HEK293 (cell line): ENCODE measurements around the gene PAX2.
A peak's percentile ranks its signal among the peaks of the same experiment; 100 is the strongest.

Source experiments
- CTCF ChIA-PET: fragments of 350-600 bp; formaldehyde crosslinking; extraction: SDS; loops from one replicate; lab custom pipeline; 2021; ENCODE audit warnings: antibody characterized with exemption; lab: Yijun Ruan, JAX
- POLR2A ChIA-PET: fragments of 300-600 bp; formaldehyde crosslinking; extraction: SDS; loops from one replicate; lab custom pipeline; 2020; ENCODE audit warnings: antibody characterized with exemption, inconsistent platforms; lab: Yijun Ruan, JAX
- H3K27ac ChIP-seq: fragments of 200-500 bp; sonication (Bioruptor generic); 2 replicates; pipeline ENCODE4 v1.5.1; 2014; ENCODE audit warnings: low read depth, low read length, control low read depth, inconsistent platforms; ENCODE audit errors: extremely low read depth
- H3K36me3 ChIP-seq, 2 experiments: fragments of 200-500 bp in 1 of 2; sonication (Bioruptor generic) in 1 of 2; 1 replicate in 1 of 2; 2 replicates in 1 of 2; pipeline ENCODE4 v1.5.1; 2014 to 2017; ENCODE audit warnings: inconsistent platforms in 2 of 2, low read length in 2 of 2; ENCODE audit not compliant: control insufficient read depth in 2 of 2, insufficient read depth in 1 of 2
- H3K4me1 ChIP-seq: fragments of 200-500 bp; sonication (Bioruptor generic); 2 replicates; pipeline ENCODE4 v1.5.1; 2014; ENCODE audit warnings: mild to moderate bottlenecking, low read length, inconsistent platforms; ENCODE audit not compliant: control insufficient read depth, insufficient read depth
- H3K4me3 ChIP-seq: 2 replicates; pipeline ENCODE4 v1.5.1; 2011; ENCODE audit warnings: low read depth, mild to moderate bottlenecking, control low read depth, low read length, moderate library complexity
- H3K9me3 ChIP-seq: fragments of 200-500 bp; sonication (Bioruptor generic); 2 replicates; pipeline ENCODE4 v1.5.1; 2014; ENCODE audit warnings: low read depth, low read length, inconsistent platforms; ENCODE audit not compliant: control insufficient read depth, insufficient read depth
- EGR2 ChIP-seq: fragments of 450-650 bp; formaldehyde crosslinking; IDR thresholded peaks from 2 replicates; pipeline ENCODE4 v1.5.1; 2016; ENCODE audit warnings: low read depth, missing biosample characterization, missing genetic modification characterization
- GLIS2 ChIP-seq: fragments of 450-650 bp; formaldehyde crosslinking; IDR thresholded peaks from 2 replicates; pipeline ENCODE4 v1.5.1; 2016; ENCODE audit warnings: missing biosample characterization, missing genetic modification characterization
- REPIN1 ChIP-seq: fragments of 450-650 bp; formaldehyde crosslinking; IDR thresholded peaks from 2 replicates; pipeline ENCODE4 v1.5.1; 2017; ENCODE audit warnings: missing biosample characterization, missing genetic modification characterization, low read depth
- SCRT2 ChIP-seq: fragments of 450-650 bp; formaldehyde crosslinking; IDR thresholded peaks from 2 replicates; pipeline ENCODE4 v1.5.1; 2016; ENCODE audit warnings: missing biosample characterization, missing genetic modification characterization
- WT1 ChIP-seq: fragments of 450-650 bp; formaldehyde crosslinking; IDR thresholded peaks from 2 replicates; pipeline ENCODE4 v1.5.1; 2016; ENCODE audit warnings: missing biosample characterization, missing genetic modification characterization
- ZBTB17 ChIP-seq: fragments of 450-650 bp; formaldehyde crosslinking; IDR thresholded peaks from 2 replicates; pipeline ENCODE4 v1.5.1; 2016; ENCODE audit warnings: missing biosample characterization, missing genetic modification characterization
- ZBTB48 ChIP-seq: fragments of 450-650 bp; formaldehyde crosslinking; IDR thresholded peaks from 2 replicates; pipeline ENCODE4 v1.5.1; 2016; ENCODE audit warnings: missing biosample characterization, missing genetic modification characterization
- ZEB2 ChIP-seq: fragments of 450-650 bp; formaldehyde crosslinking; IDR thresholded peaks from 2 replicates; pipeline ENCODE4 v1.5.1; 2016; ENCODE audit warnings: missing biosample characterization, missing genetic modification characterization
- ZFP37 ChIP-seq: fragments of 450-650 bp; formaldehyde crosslinking; IDR thresholded peaks from 2 replicates; pipeline ENCODE4 v1.5.1; 2016; ENCODE audit warnings: missing biosample characterization, missing genetic modification characterization
- ZFP69B ChIP-seq: fragments of 450-650 bp; formaldehyde crosslinking; IDR thresholded peaks from 2 replicates; pipeline ENCODE4 v1.5.1; 2016; ENCODE audit warnings: missing biosample characterization, missing genetic modification characterization
- ZNF10 ChIP-seq: fragments of 450-650 bp; formaldehyde crosslinking; IDR thresholded peaks from 2 replicates; pipeline ENCODE4 v1.5.1; 2017; ENCODE audit warnings: missing biosample characterization, missing genetic modification characterization
- ZNF121 ChIP-seq: fragments of 450-650 bp; formaldehyde crosslinking; IDR thresholded peaks from 2 replicates; pipeline ENCODE4 v1.5.1; 2016; ENCODE audit warnings: missing biosample characterization, missing genetic modification characterization
- ZNF16 ChIP-seq: fragments of 450-650 bp; formaldehyde crosslinking; IDR thresholded peaks from 2 replicates; pipeline ENCODE4 v1.5.1; 2016; ENCODE audit warnings: low read depth, missing biosample characterization, missing genetic modification characterization
- ZNF24 ChIP-seq: fragments of 450-650 bp; formaldehyde crosslinking; IDR thresholded peaks from 2 replicates; pipeline ENCODE4 v1.5.1; 2016; ENCODE audit warnings: missing biosample characterization, missing genetic modification characterization
- ZNF394 ChIP-seq: fragments of 450-650 bp; formaldehyde crosslinking; IDR thresholded peaks from 2 replicates; pipeline ENCODE4 v1.5.1; 2016; ENCODE audit warnings: missing biosample characterization, missing genetic modification characterization, mild to moderate bottlenecking, moderate library complexity, borderline replicate concordance
- ZNF426 ChIP-seq: fragments of 450-650 bp; formaldehyde crosslinking; IDR thresholded peaks from 2 replicates; pipeline ENCODE4 v1.5.1; 2017; ENCODE audit warnings: missing biosample characterization, missing genetic modification characterization, mild to moderate bottlenecking, inconsistent platforms, moderate library complexity
- ZNF561 ChIP-seq: fragments of 450-650 bp; IDR thresholded peaks from 2 replicates; pipeline ENCODE4 v1.5.1; 2018; ENCODE audit warnings: missing biosample characterization, missing genetic modification characterization, borderline replicate concordance
- ZNF571 ChIP-seq: fragments of 450-650 bp; formaldehyde crosslinking; IDR thresholded peaks from 2 replicates; pipeline ENCODE4 v1.5.0; 2017; ENCODE audit warnings: missing biosample characterization, missing genetic modification characterization
- ZNF585B ChIP-seq: fragments of 450-650 bp; formaldehyde crosslinking; IDR thresholded peaks from 2 replicates; pipeline ENCODE4 v1.5.1; 2016; ENCODE audit warnings: missing biosample characterization, missing genetic modification characterization
- ZNF629 ChIP-seq: fragments of 450-650 bp; formaldehyde crosslinking; IDR thresholded peaks from 2 replicates; pipeline ENCODE4 v1.5.1; 2017; ENCODE audit warnings: missing biosample characterization, missing genetic modification characterization
- ZNF654 ChIP-seq: fragments of 450-650 bp; formaldehyde crosslinking; IDR thresholded peaks from 2 replicates; pipeline ENCODE4 v1.5.1; 2016; ENCODE audit warnings: low read depth, missing biosample characterization, missing genetic modification characterization
- ZNF701 ChIP-seq: fragments of 450-650 bp; formaldehyde crosslinking; IDR thresholded peaks from 2 replicates; pipeline ENCODE4 v1.5.1; 2016; ENCODE audit warnings: missing biosample characterization, missing genetic modification characterization
- ZNF792 ChIP-seq: fragments of 450-650 bp; formaldehyde crosslinking; IDR thresholded peaks from 2 replicates; pipeline ENCODE4 v1.5.1; 2016; ENCODE audit warnings: missing biosample characterization, missing genetic modification characterization
- TF ChIP-seq, protein P1 (sequence below): fragments of 450-650 bp; formaldehyde crosslinking; IDR thresholded peaks from 2 replicates; pipeline ENCODE4 v1.5.1; 2016; ENCODE audit warnings: missing biosample characterization, missing genetic modification characterization
- TF ChIP-seq, protein P2 (sequence below): fragments of 450-650 bp; formaldehyde crosslinking; IDR thresholded peaks from 2 replicates; pipeline ENCODE4 v1.5.1; 2016; ENCODE audit warnings: missing biosample characterization, missing genetic modification characterization
- TF ChIP-seq, protein P3 (sequence below): fragments of 450-650 bp; formaldehyde crosslinking; IDR thresholded peaks from 2 replicates; pipeline ENCODE4 v1.5.1; 2016; ENCODE audit warnings: missing biosample characterization, missing genetic modification characterization, low read depth
- TF ChIP-seq, protein P4 (sequence below): fragments of 450-650 bp; formaldehyde crosslinking; IDR thresholded peaks from 2 replicates; pipeline ENCODE4 v1.5.1; 2016; ENCODE audit warnings: missing biosample characterization, missing genetic modification characterization
- TF ChIP-seq, protein P5 (sequence below): fragments of 450-650 bp; formaldehyde crosslinking; IDR thresholded peaks from 2 replicates; pipeline ENCODE4 v1.5.1; 2016; ENCODE audit warnings: missing biosample characterization, missing genetic modification characterization

PAX2 gene

DNA sequence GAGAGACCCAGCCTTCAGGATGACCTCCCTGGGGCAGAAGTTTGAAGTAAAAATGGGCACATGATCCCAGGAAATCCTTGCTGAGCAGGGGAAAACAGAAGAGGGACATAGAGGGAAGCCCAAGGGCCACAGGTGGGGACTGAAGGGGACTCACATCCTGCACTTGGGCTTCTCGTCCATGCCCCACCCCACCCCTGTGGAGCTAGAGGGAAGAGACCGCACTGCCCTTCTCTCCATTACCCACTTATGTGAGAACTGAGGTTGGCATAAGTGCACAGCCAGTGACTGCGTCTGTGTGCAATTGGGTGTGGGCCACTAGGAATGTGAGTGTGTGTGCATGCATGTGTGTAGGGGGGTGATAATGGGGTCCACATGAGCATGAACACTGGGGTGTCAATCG is 124.0 kb downstream of the PAX2 start:
- Histone ChIP-seq H3K36me3 (no peaks in the 10 kb centered on the region), H3K9me3 (no peaks in the 10 kb centered on the region), H3K4me3 (no peak overlapping the region), H3K4me1 (no peaks in the 10 kb centered on the region; the same call in 1 of the 2 replicates), H3K27ac (no peak overlapping the region)
- POLR2A ChIA-PET = no interaction called here
- TF ChIP-seq WT1 (no peak), ZFP37 (tag by site-specific recombination) (no peak), ZNF585B (tag by site-specific recombination) (no peak)
- CTCF ChIA-PET = interaction anchor here (0.6 to 3.5 kb wide), 6 partner anchors 9 to 324 kb away, joined by 3 to 18 read pairs (median 4); no protein-coding TSS in a partner anchor

DNA sequence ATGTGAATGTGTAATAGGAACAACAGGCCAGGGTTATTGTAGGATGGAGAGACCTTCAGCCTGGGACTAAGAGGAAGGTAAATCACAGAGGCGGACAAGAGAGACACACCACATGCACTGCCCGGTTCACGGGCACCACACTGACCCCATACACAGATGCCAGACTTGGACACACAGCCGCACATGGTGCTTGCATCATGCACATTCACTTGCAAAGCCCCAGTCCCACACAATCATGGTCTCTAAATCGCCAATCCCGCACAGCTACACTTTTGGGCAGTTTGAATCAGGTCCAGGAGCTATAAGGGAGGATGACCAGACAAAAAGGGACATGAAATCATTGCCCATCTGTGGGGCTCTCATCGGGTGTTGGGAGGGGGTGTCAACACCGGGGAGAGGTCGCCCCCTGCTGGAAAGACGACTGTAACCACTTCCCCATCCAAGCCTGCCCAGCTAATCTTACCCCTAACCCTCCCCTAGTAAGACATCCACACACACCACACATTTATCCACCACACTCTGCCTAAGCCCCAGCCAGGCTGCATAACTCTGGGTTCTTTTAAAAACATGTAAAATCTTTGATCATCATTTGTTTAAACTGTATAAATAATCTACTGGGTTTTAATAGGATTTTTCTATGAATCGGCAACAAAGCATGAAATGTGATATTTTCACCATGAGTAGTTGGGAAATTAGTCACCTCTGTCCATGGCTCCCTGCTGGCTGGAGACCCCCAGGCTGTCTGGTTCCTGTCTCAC is 126.8 kb downstream of the PAX2 start:
- CTCF ChIA-PET = interaction anchor here (0.6 to 9.9 kb wide), 42 partner anchors 9 to 1373 kb away, joined by 3 to 197 read pairs (median 4); partner anchors contain the start of gene PAX2
- POLR2A ChIA-PET = no interaction called here
- H3K27ac ChIP-seq = no peak overlapping the region
- 0 out of 2 replicates have a peak, but pooled peaks have one; percentile 23 for TF ChIP-seq ZNF121 (tag by site-specific recombination)
- TF ChIP-seq SCRT2 (tag by site-specific recombination) = no peak
- TF ChIP-seq ZNF629 (tag by site-specific recombination) = no peak
- TF ChIP-seq ZNF394 (tag by site-specific recombination) = no peak
- no peak for TF ChIP-seq ZNF792 (tag by site-specific recombination)
- TF ChIP-seq ZNF585B (tag by site-specific recombination) = no peak
- TF ChIP-seq ZNF701 (tag by site-specific recombination) = no peak
- TF ChIP-seq REPIN1 (tag by site-specific recombination) = no peak
- no peak for TF ChIP-seq ZFP69B
- TF ChIP-seq, protein P1, sequence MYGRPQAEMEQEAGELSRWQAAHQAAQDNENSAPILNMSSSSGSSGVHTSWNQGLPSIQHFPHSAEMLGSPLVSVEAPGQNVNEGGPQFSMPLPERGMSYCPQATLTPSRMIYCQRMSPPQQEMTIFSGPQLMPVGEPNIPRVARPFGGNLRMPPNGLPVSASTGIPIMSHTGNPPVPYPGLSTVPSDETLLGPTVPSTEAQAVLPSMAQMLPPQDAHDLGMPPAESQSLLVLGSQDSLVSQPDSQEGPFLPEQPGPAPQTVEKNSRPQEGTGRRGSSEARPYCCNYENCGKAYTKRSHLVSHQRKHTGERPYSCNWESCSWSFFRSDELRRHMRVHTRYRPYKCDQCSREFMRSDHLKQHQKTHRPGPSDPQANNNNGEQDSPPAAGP (tag by site-specific recombination) = no peak
- TF ChIP-seq ZBTB17 (tag by site-specific recombination) = peak; percentile 45; the same call in 1 of the 2 replicates
- TF ChIP-seq, protein P2, sequence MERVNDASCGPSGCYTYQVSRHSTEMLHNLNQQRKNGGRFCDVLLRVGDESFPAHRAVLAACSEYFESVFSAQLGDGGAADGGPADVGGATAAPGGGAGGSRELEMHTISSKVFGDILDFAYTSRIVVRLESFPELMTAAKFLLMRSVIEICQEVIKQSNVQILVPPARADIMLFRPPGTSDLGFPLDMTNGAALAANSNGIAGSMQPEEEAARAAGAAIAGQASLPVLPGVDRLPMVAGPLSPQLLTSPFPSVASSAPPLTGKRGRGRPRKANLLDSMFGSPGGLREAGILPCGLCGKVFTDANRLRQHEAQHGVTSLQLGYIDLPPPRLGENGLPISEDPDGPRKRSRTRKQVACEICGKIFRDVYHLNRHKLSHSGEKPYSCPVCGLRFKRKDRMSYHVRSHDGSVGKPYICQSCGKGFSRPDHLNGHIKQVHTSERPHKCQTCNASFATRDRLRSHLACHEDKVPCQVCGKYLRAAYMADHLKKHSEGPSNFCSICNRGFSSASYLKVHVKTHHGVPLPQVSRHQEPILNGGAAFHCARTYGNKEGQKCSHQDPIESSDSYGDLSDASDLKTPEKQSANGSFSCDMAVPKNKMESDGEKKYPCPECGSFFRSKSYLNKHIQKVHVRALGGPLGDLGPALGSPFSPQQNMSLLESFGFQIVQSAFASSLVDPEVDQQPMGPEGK (tag by site-specific recombination) = peak; percentile 64
- no peak for TF ChIP-seq ZNF561 (tag by site-specific recombination)
- no peak for TF ChIP-seq ZNF426 (tag by site-specific recombination)
- TF ChIP-seq GLIS2 (tag by site-specific recombination) = peak; percentile 56
- TF ChIP-seq ZBTB48 (tag by site-specific recombination) = peak; percentile 74
- 0 out of 2 replicates have a peak, but pooled peaks have one; percentile 33 for TF ChIP-seq ZEB2
- TF ChIP-seq EGR2 (tag by site-specific recombination) = no peak
- TF ChIP-seq, protein P3, sequence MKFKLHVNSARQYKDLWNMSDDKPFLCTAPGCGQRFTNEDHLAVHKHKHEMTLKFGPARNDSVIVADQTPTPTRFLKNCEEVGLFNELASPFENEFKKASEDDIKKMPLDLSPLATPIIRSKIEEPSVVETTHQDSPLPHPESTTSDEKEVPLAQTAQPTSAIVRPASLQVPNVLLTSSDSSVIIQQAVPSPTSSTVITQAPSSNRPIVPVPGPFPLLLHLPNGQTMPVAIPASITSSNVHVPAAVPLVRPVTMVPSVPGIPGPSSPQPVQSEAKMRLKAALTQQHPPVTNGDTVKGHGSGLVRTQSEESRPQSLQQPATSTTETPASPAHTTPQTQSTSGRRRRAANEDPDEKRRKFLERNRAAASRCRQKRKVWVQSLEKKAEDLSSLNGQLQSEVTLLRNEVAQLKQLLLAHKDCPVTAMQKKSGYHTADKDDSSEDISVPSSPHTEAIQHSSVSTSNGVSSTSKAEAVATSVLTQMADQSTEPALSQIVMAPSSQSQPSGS (tag by site-specific recombination) = no peak
- TF ChIP-seq ZNF10 (tag by site-specific recombination) = 0 out of 2 replicates have a peak, but pooled peaks have one; percentile 34
- no peak for TF ChIP-seq ZNF24
- TF ChIP-seq ZNF571 (tag by site-specific recombination) = no peak
- no peak for TF ChIP-seq ZNF16
- TF ChIP-seq, protein P4, sequence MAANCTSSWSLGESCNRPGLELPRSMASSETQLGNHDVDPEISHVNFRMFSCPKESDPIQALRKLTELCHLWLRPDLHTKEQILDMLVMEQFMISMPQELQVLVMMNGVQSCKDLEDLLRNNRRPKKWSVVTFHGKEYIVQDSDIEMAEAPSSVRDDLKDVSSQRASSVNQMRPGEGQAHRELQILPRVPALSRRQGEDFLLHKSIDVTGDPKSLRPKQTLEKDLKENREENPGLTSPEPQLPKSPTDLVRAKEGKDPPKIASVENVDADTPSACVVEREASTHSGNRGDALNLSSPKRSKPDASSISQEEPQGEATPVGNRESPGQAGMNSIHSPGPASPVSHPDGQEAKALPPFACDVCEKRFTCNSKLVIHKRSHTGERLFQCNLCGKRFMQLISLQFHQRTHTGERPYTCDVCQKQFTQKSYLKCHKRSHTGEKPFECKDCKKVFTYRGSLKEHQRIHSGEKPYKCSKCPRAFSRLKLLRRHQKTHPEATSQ (tag by site-specific recombination) = no peak
- peak; percentile 94 for TF ChIP-seq ZNF654 (tag by site-specific recombination)
- TF ChIP-seq, protein P5, sequence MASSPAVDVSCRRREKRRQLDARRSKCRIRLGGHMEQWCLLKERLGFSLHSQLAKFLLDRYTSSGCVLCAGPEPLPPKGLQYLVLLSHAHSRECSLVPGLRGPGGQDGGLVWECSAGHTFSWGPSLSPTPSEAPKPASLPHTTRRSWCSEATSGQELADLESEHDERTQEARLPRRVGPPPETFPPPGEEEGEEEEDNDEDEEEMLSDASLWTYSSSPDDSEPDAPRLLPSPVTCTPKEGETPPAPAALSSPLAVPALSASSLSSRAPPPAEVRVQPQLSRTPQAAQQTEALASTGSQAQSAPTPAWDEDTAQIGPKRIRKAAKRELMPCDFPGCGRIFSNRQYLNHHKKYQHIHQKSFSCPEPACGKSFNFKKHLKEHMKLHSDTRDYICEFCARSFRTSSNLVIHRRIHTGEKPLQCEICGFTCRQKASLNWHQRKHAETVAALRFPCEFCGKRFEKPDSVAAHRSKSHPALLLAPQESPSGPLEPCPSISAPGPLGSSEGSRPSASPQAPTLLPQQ (tag by site-specific recombination) = no peak

More for the DNA sequence above, 126.8 kb downstream of the PAX2 start:
- Histone ChIP-seq H3K4me3 (no peak overlapping the region), H3K4me1 (no peaks in the 10 kb centered on the region), H3K9me3 (no peaks in the 10 kb centered on the region), H3K36me3 (no peaks in the 10 kb centered on the region)
